Activated T-cell treated with anti-CD3 and anti-CD28 coated beads for 48 hours (primary cell): ENCODE measurements around the gene NGLY1.

Experiments
- DNase-seq: peaks from one replicate; pipeline ENCODE4 v3.0.0-alpha.2; 2020; ENCODE audit warnings: low read depth

The NGLY1 gene, protein sequence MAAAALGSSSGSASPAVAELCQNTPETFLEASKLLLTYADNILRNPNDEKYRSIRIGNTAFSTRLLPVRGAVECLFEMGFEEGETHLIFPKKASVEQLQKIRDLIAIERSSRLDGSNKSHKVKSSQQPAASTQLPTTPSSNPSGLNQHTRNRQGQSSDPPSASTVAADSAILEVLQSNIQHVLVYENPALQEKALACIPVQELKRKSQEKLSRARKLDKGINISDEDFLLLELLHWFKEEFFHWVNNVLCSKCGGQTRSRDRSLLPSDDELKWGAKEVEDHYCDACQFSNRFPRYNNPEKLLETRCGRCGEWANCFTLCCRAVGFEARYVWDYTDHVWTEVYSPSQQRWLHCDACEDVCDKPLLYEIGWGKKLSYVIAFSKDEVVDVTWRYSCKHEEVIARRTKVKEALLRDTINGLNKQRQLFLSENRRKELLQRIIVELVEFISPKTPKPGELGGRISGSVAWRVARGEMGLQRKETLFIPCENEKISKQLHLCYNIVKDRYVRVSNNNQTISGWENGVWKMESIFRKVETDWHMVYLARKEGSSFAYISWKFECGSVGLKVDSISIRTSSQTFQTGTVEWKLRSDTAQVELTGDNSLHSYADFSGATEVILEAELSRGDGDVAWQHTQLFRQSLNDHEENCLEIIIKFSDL

DNA sequence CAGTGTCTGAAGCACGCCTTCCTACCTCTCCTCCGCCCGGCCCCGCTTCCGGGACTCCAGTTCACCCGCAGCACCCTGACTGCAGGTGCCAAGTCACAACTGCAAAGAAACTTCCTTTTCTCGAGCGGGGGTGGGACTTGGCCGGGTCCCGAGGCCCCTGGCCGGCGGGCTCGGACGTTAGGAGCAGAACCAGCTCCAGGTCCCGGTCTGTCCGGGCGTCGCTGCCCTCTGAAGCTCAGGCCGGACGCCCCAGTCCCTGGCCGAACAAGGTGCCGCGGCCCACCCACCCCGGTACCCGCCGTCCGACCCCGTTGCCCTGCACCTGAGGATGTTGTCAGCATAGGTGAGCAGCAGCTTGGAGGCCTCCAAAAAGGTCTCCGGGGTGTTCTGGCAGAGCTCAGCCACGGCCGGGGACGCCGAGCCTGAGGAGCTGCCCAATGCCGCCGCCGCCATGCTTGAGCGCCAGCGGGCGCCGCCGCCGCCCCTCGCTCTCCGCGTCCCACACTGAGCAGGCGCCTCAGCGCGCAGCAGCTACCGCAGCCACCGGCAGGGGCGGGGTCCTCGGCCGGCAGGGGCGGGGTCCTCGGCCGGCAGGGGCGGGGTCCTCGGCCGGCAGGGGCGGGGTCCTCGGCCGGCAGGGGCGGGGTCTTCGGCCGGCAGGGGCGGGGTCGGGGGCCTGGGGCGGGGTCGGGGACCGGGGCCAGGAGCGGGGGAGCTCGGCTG lies at the start of gene NGLY1:
NGLY1 (minus strand) TSS at position 506 of the 723 bp plus-strand sequence; CDS start at position 453, 53 bp downstream.
- DNase-seq = peak; percentile 84

DNA sequence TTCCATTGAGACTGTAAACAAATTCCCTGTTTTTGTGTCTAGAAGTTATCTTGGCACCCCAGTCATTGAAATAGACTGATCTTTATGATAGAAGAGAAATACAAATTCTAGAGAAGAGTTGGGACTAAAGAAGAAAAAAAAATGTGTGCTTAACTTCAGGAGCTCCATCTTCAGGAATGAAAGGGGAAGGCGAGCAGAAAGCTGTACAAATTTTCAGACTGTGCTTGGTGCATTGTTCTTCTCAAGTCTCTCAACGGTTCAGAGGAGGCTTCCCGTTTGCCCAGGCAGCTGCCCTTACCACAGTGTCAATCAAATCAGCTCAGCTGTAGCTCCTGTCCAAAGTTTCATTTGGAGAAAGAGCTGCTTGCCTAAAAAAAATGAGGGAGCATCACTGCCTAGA lies 48.3 kb upstream of the NGLY1 start:
- no peak for DNase-seq

GRCh38 chr3:25830373-25831280 lies 47.4 kb upstream of the NGLY1 start:
- no peak for DNase-seq

GRCh38 chr3:25826510-25826909 lies 43.3 kb upstream of the NGLY1 start:
- DNase-seq = no peak

DNA sequence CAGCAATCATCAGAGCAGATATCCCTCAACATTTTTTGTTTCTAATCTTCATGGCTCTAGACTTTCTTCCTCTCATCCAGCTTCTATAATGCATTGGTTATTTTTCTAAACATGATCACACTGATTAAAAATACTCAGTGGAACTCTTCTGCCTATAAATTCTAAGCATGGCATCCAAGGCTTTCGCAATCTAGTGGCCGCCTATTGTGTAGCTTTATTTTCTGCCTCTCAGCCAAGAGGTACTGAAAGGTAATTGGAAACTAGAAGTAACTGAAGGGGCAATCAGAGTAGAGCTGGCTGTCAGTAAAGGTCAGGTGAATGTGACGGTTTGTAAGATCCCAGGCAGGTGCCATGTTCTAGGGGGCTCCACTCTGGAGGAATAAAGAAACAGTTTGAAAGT lies 40.1 kb upstream of the NGLY1 start:
- no peak for DNase-seq

DNA sequence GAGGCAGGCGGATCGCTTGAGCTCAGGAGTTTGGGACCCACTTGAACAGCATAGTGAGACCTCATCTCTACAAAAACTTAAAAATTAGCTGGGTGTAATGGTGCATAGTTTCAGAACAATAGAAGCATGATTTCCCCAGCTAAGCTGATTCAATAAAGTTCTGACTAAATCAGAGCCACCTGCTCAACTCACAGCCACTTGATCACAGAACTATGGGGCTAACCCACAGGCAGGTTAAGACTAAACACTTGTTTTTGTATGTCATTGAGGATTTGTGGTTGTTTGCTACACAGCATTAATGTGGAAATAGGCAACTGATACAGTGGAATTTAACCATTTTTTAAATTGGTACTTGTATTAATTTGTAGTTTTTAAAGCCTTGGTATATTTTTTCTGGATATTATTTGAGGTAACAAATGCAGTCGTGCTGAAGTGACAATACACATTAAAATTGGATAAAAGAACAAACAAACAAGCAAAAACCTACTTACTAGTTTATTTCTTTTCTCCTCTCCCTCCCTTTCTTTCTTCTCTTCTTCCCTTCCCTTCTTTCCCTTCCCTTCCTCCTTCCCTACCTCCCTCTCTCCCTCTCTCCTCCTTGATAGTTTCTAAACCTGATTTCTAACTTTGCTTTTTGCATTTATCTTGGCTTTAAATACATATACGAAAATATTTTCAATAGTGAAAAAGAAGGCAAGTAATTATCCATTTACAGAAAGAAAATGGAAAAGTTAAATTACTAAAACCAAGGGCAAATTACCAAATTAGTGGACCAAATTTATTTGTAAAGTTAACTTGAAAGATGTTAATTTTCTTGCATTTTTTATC lies 38.7 kb upstream of the NGLY1 start:
- DNase-seq = no peak

DNA sequence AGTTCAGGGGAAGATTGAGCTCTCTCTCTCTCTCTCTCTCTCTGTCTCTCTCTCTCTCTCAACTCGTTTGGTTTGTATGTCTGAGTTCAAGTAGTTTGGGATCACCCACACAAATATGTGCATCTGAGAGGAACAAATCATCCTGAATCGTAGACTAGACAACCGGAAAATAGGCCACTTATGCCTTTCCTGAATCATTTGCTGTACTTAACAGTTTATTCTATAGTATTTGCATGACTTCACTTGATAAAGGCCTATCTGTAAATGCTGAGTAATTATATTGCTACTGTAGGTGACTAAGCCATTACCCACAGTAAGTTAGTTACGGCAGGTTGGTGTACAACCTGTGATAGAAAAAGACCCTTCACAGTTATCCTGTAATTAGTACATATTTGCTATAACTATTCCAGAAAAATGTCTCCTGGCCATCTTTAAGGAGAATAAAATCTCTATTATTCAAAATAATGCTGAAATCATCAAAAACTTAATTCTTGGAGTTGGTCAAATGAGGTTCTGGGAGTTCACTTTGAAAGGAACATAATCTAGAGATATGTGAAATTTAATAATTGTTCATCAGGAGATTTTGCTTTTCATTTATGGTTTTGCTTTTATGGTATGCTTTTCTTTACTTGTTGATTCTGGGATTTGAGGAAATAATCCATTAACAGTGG lies 37.7 kb upstream of the NGLY1 start:
- no peak for DNase-seq

DNA sequence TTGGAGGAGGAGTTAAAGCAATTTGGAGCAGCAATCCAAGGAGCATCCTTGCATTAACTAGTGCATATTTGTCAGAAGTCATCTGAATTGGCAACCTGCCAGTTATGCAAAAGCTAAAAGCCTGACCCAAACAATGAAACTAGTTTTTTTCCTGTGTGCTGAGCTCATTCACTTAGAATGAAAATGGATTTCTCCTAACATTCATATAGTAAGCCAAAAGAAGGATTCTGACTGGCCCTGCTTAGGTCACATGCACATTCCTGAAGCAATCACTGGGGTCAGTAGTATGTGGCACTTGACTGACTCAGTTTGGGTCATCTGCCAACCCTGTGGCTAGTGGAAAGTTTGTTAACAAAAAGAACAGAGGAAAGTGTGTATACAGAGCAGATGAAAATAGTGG lies 37.1 kb upstream of the NGLY1 start:
- no peak for DNase-seq

GRCh38 chr3:25818335-25818734 lies 35.1 kb upstream of the NGLY1 start:
- no peak for DNase-seq

DNA sequence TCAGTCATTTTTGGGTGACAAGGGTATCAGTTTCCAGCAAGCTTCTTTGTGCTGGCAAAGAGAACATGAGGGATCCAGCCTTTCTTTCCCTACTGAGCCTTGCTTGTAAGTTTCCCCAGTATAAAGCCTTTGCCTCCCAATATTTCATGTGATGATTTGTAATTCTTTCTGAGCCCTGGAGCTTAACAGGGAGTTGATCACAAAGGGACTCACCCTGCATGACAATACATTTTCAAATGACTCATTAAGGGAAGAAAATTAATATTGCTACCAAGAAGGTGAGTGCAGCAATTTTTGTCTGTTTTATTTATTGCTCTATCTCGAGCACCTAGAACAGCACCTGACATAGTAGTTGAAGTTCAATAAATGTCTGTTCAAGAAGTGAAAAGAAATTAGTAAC lies 34.4 kb upstream of the NGLY1 start:
- DNase-seq = no peak

DNA sequence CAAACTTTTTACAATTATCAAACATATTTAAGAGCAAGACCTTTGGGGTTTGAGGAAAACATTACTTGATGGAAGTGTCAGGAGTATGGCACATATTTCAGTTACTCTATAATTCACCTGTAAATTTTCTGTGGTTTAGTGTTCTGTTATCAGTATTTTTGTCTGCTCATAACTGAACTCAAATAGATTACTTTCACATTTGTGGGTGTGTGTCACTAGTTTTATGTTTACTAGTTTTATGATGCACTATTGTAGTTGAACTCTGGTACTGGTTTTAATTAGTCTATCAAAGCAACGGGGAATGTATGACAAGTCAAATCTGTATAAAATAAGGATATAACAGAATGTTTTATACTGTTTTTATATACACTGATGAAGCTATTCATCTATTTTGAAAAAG lies 33.9 kb upstream of the NGLY1 start:
- no peak for DNase-seq

DNA sequence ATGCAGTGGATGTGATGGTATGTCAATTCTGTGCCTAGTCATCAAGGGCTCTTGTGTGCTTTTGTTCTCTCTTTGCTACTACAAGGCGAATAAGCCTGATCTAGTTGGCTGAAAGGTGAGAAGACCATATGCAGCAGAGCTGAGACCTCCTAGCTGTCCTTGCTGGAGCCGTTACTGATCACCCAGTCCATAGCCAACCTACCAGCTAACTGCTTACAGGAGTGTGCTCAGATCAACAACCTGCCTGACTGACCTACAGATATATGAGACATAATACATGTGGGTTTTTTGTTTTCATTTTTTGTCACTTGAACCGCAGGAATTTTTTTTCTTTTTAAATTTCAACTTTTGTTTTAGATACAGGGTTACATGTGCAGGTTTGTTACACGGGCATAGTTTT lies 29.4 kb upstream of the NGLY1 start:
- no peak for DNase-seq

GRCh38 chr3:25804676-25805075 lies 21.4 kb upstream of the NGLY1 start:
- DNase-seq = no peak

- no peak for DNase-seq
These were observed 20.6 kb upstream of the NGLY1 start for GRCh38 chr3:25803833-25804232.

DNA sequence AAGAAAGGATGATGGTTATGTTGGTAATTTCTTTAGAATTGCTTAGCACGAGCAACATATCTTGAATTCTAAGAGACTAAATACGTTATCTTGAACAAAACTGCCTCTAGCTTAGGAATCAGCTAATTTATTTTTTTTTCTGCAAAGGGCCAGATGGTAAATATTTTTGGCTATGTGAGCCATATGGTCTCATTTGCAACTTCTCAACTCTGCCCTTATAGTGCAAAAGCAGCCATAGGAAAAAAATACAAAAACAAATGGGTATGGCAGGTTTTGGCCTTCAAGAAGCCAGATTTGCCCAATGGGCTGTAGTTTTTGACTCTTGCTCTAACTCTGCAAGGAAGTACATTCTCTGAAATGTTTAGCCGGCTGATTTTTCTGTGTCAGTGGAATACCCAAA lies 18.5 kb upstream of the NGLY1 start:
- DNase-seq = no peak

DNA sequence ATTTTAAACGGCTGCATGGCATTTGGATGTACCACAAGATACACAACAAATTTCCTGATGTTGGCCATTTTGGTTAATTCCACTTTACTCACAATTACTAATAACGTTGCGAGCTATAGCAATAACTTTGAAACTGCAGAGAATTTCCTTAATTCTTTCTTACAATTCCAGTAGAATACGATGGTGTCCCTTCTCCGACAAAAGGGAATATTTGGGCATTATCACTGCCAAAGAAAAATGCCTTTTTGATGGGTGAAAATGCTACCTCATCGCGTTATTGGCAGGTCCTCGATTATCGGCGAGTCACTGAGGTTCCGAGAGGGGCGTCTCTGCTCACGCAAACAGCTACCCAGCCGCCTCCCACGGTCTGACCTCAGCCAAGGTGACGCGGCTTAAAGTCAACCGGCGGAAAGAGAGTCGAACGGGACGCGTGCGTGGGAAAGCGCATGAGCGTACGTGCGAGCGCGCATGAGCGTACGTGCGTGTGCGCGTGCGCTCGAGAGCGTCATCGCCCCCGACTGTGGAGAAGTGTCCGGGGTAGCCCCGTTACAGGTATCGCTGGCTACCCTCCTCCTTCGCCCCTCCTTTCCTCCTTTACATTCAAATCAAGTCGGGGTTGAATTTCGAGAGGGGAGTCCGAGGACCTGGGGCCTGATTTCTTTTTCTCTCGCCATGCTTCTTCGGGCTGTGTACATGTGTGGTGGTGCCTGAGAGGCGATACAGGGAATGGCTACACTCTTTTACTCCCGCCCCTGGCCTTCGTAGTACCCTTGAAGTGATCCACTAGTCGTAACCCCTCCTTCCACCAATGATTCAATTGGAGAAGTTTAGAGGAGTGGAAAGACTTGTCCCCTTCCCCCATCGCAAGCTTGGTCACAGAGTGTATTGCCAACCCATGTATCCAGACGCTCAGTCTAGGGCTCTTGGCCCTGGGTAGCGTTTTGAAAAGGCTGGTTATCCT lies 6.6 kb upstream of the NGLY1 start, which contains the start of gene OXSM:
OXSM (plus strand) TSS at position 495 of the 961 bp plus-strand sequence. CDS start 931 bp downstream, outside the sequence.
- peak; percentile 91 for DNase-seq

DNA sequence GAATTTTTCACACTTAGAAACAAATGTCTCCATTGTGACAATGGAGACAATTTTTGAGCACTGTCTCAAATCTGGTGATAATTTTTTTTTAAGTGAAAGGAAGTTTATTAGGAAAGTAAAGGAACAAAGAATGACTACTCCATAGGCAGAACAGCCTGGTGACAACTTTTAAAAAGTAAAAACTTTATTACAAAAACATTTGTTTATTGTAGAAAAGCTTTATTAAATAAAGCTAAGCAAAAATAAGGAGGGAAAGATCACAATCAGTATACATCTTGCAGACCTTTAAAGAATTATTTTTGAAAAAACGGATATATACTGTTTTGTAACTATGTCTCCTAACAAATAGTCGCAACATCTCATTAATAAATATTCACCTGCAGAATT lies 6.0 kb upstream of the NGLY1 start:
- DNase-seq = no peak

DNA sequence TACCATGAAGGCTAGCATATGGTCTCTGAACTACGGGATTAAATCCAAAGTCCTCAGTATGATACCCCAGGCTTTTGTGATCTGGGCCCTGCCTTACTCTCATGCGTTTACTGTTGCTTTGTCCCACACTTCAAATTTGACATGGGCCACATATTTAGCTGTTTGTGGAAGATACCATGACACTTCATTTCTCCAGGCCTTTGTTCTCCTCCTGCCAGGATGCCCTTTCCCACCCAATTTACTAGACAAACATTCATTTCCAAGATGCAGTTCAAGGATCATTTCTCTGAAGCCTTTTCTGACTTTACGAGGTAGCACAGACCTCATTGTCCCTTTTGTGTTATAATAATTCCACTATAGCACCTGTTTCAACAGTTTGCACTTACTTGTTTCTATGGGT lies 4.4 kb upstream of the NGLY1 start:
- DNase-seq = no peak

DNA sequence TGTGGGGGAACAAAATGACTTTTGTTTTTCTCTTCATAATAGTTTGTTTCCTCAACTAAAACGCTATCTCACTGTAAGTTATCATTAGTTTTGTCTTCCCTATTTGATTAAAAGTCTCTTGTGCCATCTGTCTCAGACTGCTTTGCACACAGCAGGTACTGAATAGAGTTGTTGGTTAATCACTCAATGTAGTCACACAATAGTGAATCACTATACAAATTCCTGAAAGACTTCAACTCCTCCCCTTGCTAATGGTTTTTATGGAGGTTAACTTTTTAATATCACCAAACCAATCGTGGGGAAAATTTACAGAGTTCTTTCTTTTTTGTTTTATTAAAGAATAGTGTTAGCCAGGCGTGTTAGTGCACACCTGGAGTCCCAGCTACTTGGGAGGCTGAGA lies 2.6 kb upstream of the NGLY1 start:
- no peak for DNase-seq
